CD14-positive monocyte (primary cell): ENCODE results near the gene OAF. TPM values are rescaled to one million over a fixed set of nuclear protein-coding genes. Genes with fewer than 3 reads are reported as not detected.

Experiments
- DNase-seq, 3 donors: peaks; one replicate each; pipeline ENCODE4 v3.0.0-alpha.2; 2011 to 2022
- H2AFZ ChIP-seq: 2 replicates; pipeline ENCODE4 v1.6.0; 2012; ENCODE audit warnings: mild to moderate bottlenecking, low read depth, low read length, inconsistent platforms; ENCODE audit not compliant: insufficient read depth, poor library complexity, severe bottlenecking
- H3K27ac ChIP-seq, 2 donors: 1 replicate in 1 of 2; 2 replicates in 1 of 2; pipeline ENCODE4 v1.5.1; 2012 to 2013; ENCODE audit warnings: low read length in 2 of 2, control low read depth in 1 of 2, inconsistent platforms in 1 of 2, low read depth in 1 of 2, mild to moderate bottlenecking in 1 of 2
- H3K27me3 ChIP-seq, 2 donors: one replicate each; pipeline versions ENCODE4 v1.6.0 to v1.6.1; 2011 to 2013; ENCODE audit warnings: low read length in 2 of 2; ENCODE audit not compliant: control insufficient read depth in 2 of 2, insufficient read depth in 2 of 2
- H3K36me3 ChIP-seq, 2 donors: replicated peaks in 1 of 2; 1 replicate in 1 of 2; 2 replicates in 1 of 2; pipeline versions ENCODE4 v1.5.1 to v1.6.1; 2012 to 2013; ENCODE audit warnings: low read length in 2 of 2, control low read depth in 1 of 2, inconsistent platforms in 1 of 2, mild to moderate bottlenecking in 1 of 2; ENCODE audit not compliant: insufficient read depth in 2 of 2, control insufficient read depth in 1 of 2
- H3K4me1 ChIP-seq, 2 donors: 1 replicate in 1 of 2; 2 replicates in 1 of 2; pipeline versions ENCODE4 v1.5.1 to v1.6.1; 2012 to 2013; ENCODE audit warnings: low read length in 2 of 2, control low read depth in 1 of 2, inconsistent platforms in 1 of 2, mild to moderate bottlenecking in 1 of 2, moderate library complexity in 1 of 2; ENCODE audit not compliant: insufficient read depth in 2 of 2, control insufficient read depth in 1 of 2
- H3K4me2 ChIP-seq: replicated peaks from 2 replicates; pipeline ENCODE3; 2012; ENCODE audit warnings: low read length, moderate library complexity, mild to moderate bottlenecking; ENCODE audit not compliant: poor library complexity, severe bottlenecking; ENCODE audit errors: extremely low read depth
- H3K4me3 ChIP-seq, 3 experiments: fragments of 200-600 bp in 1 of 3; sonication (generic) in 1 of 3; replicated peaks in 1 of 3; 1 replicate in 2 of 3; 2 replicates in 1 of 3; pipeline ENCODE4 v1.5.1; 2011 to 2013; ENCODE audit warnings: low read length in 3 of 3, mild to moderate bottlenecking in 3 of 3, control low read depth in 2 of 3, low read depth in 2 of 3, inconsistent platforms in 1 of 3, moderate library complexity in 1 of 3
- H3K79me2 ChIP-seq: 2 replicates; pipeline ENCODE4 v1.6.0; 2012; ENCODE audit warnings: mild to moderate bottlenecking, control low read depth, inconsistent platforms, low read length, moderate library complexity; ENCODE audit not compliant: insufficient read depth
- H3K9ac ChIP-seq: 2 replicates; pipeline ENCODE4 v1.6.0; 2017; ENCODE audit warnings: low read length, mild to moderate bottlenecking; ENCODE audit not compliant: insufficient read depth, poor library complexity, severe bottlenecking
- H3K9me3 ChIP-seq, 2 donors: replicated peaks in 1 of 2; 1 replicate in 1 of 2; 2 replicates in 1 of 2; pipeline versions ENCODE4 v1.5.1 to v1.6.1; 2012 to 2013; ENCODE audit warnings: low read length in 2 of 2, control low read depth in 1 of 2; ENCODE audit not compliant: control insufficient read depth in 1 of 2, insufficient read depth in 1 of 2
- H4K20me1 ChIP-seq: 2 replicates; pipeline ENCODE4 v1.6.0; 2012; ENCODE audit warnings: mild to moderate bottlenecking, low read length, control low read depth, moderate library complexity; ENCODE audit not compliant: insufficient read depth
- H3K27ac Mint-ChIP-seq, 7 donors: one replicate each; pipeline ENCODE4 v1.8.0; 2020; ENCODE audit warnings: mild to moderate bottlenecking in 7 of 7, mixed read lengths in 7 of 7, moderate library complexity in 6 of 7, inconsistent platforms in 2 of 7
- H3K27me3 Mint-ChIP-seq, 3 donors: one replicate each; pipeline ENCODE4 v1.8.0; 2021 to 2022; ENCODE audit warnings: low read depth in 3 of 3, mild to moderate bottlenecking in 3 of 3, mixed read lengths in 3 of 3, moderate library complexity in 3 of 3, inconsistent platforms in 1 of 3
- H3K36me3 Mint-ChIP-seq, 2 donors: one replicate each; pipeline ENCODE4 v1.8.0; 2020; ENCODE audit warnings: mixed read lengths in 2 of 2, inconsistent platforms in 1 of 2, mild to moderate bottlenecking in 1 of 2
- H3K4me1 Mint-ChIP-seq: one replicate; pipeline ENCODE4 v1.8.0; 2020; ENCODE audit warnings: mild to moderate bottlenecking, mixed read lengths
- H3K4me3 Mint-ChIP-seq, 2 donors: one replicate each; pipeline ENCODE4 v1.8.0; 2020; ENCODE audit warnings: mild to moderate bottlenecking in 2 of 2, mixed read lengths in 2 of 2, moderate library complexity in 1 of 2
- H3K9me3 Mint-ChIP-seq, 7 donors: one replicate each; pipeline ENCODE4 v1.8.0; 2020 to 2022; ENCODE audit warnings: mixed read lengths in 7 of 7, mild to moderate bottlenecking in 6 of 7, moderate library complexity in 6 of 7, inconsistent platforms in 2 of 7
- WGBS: methylation state at CpG from one replicate; pipeline ENCODE4 v1.1.5; 2013; ENCODE audit warnings: missing lambda C conversion rate; ENCODE audit not compliant: insufficient coverage; 5-methylcytosine and 5-hydroxymethylcytosine counted together
- intact Hi-C, 2 donors: fragments of 100-400 bp; cut with micrococcal nuclease; formaldehyde crosslinking; loops; one replicate each; pipeline versions ENCODE4 v1.15.0 to v1.15.1; 2023
- polyA plus RNA-seq, 3 donors: library from polyadenylated mRNA; depleted of rRNA in 1 of 3; unstranded in 2 of 3; stranded (reverse) in 1 of 3; fragments of 300-500 nt in 2 of 3; fragments of >200 nt in 1 of 3; fragmentation: Illumina TruSeq in 2 of 3; gene quantifications; 1 replicate in 2 of 3; 2 replicates in 1 of 3; pipeline ENCODE4 v1.2.3, GENCODE V29; 2012 to 2021
- TF ChIP-seq, protein P1 (sequence below): fragments of 200-600 bp; IDR thresholded peaks from one replicate; pipeline ENCODE4 v1.8.0; 2022; ENCODE audit warnings: antibody characterized with exemption, mild to moderate bottlenecking

OAF gene
- polyA plus RNA-seq, 3 donors: 31.5 to 57.2 (median 49.2) TPM

DNA sequence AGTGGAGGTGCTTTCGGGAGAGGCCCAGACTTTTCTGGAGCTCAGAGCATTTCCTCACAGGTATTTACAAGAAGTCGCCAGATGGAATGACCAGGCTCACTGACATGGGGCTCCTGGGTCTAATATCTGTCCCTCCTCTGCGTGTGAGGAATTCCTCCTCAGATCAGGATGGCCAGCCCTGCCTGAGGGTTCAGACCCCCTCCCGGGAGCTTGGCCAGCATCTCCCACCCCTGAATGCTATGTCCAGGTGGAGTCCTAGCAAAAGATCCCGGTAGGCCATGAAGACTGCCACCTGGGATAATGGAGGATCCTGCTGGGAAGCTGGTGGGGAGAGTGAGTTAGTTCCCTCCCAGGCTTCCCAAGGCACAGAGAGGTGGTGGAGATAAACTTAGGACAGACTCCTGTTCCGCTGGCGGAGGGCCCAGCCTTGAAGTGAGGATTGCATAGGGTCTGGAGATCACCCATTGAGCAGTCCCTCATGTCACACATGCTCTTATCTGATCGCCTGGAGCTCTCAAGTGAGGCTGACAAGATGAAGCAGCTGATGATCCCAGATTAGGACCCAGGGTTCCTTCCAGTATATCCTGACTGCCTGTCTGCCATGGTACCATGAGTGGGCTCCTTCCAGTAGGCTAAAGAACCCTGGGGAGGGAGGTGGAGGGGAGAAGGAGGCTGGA, 5.7 kb downstream of the OAF start:
- Histone ChIP-seq H2AFZ (no peak overlapping the region), H3K27ac (no peak overlapping the region), H3K4me3 (no peak overlapping the region), H3K4me2 (no peak overlapping the region), H3K79me2 (peaks cover 69% of the 10 kb centered on the region), H3K36me3 (peaks cover 22 to 72% of the 10 kb centered on the region in 2 donors), H3K9ac (no peak overlapping the region), H3K9me3 (no peaks in the 10 kb centered on the region), H3K27me3 (no peaks in the 10 kb centered on the region), H4K20me1 (peaks cover 91% of the 10 kb centered on the region), H3K4me1 (peaks cover 19% of the 10 kb centered on the region in 2 donors)
- peak overlapping the region in 1 of 7 donors; percentile 13 for H3K27ac Mint-ChIP-seq
- H3K9me3 Mint-ChIP-seq: no peaks in the 10 kb centered on the region
- intact Hi-C loops: no loop called here
- H3K27me3 Mint-ChIP-seq: peaks cover 0 to 3% (median 1%) of the 10 kb centered on the region in 3 donors
- 98% methylated on average over 5 of the region's 8 CpGs for WGBS
- no peak overlapping the region for H3K4me3 Mint-ChIP-seq
- TF ChIP-seq, protein P1, sequence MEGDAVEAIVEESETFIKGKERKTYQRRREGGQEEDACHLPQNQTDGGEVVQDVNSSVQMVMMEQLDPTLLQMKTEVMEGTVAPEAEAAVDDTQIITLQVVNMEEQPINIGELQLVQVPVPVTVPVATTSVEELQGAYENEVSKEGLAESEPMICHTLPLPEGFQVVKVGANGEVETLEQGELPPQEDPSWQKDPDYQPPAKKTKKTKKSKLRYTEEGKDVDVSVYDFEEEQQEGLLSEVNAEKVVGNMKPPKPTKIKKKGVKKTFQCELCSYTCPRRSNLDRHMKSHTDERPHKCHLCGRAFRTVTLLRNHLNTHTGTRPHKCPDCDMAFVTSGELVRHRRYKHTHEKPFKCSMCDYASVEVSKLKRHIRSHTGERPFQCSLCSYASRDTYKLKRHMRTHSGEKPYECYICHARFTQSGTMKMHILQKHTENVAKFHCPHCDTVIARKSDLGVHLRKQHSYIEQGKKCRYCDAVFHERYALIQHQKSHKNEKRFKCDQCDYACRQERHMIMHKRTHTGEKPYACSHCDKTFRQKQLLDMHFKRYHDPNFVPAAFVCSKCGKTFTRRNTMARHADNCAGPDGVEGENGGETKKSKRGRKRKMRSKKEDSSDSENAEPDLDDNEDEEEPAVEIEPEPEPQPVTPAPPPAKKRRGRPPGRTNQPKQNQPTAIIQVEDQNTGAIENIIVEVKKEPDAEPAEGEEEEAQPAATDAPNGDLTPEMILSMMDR: no peak
- peaks cover 60 to 76% of the 10 kb centered on the region in 2 donors for H3K36me3 Mint-ChIP-seq
- peaks cover 46% of the 10 kb centered on the region for H3K4me1 Mint-ChIP-seq
- no peak for DNase-seq

- DNase-seq: no peak
- TF ChIP-seq, protein P1: no peak
- no peak overlapping the region for H3K27ac ChIP-seq
- H3K36me3 Mint-ChIP-seq: peaks cover 60 to 76% of the 10 kb centered on the region in 2 donors
- H3K27me3 Mint-ChIP-seq: no peaks in the 10 kb centered on the region
- no peaks in the 10 kb centered on the region for H3K9me3 ChIP-seq
- H3K9ac ChIP-seq: no peak overlapping the region
- H4K20me1 ChIP-seq: peaks cover 82% of the 10 kb centered on the region
- intact Hi-C loops: no loop called here
- no peaks in the 10 kb centered on the region for H3K9me3 Mint-ChIP-seq
- H2AFZ ChIP-seq: no peak overlapping the region
- H3K4me1 Mint-ChIP-seq: peaks cover 44% of the 10 kb centered on the region
- no peak overlapping the region for H3K4me2 ChIP-seq
- H3K79me2 ChIP-seq: peaks cover 61% of the 10 kb centered on the region
- no peaks in the 10 kb centered on the region for H3K27me3 ChIP-seq
- WGBS: 97% methylated on average over 9 of the region's 12 CpGs
- no peak overlapping the region for H3K4me3 Mint-ChIP-seq
- peaks cover 17 to 19% of the 10 kb centered on the region in 2 donors for H3K4me1 ChIP-seq
- H3K36me3 ChIP-seq: peaks cover 22 to 78% of the 10 kb centered on the region in 2 donors
- no peak overlapping the region for H3K27ac Mint-ChIP-seq
- no peak overlapping the region for H3K4me3 ChIP-seq
Observed at GRCh38 chr11:120217526-120217925, 6.7 kb downstream of the OAF start.
